GM21825 (cell line): ENCODE data around the gene RBM28.

Experiments used
- ATAC-seq: cut with Tn5 transposase; IDR thresholded peaks from one replicate; pipeline ENCODE4 v1.9.1; 2021; ENCODE audit warnings: mild to moderate bottlenecking, moderate library complexity; ENCODE audit not compliant: unreplicated experiment

RBM28 gene

GRCh38 chr7:128264477-128264876 is 79.2 kb downstream of the RBM28 start:
- ATAC-seq, result no peak

GRCh38 chr7:128263420-128263819 is 80.3 kb downstream of the RBM28 start:
- no peak for ATAC-seq

- no peak for ATAC-seq
Measured at GRCh38 chr7:128262273-128263028, 81.3 kb downstream of the RBM28 start.

GRCh38 chr7:128260069-128260795 is 83.5 kb downstream of the RBM28 start:
- ATAC-seq, result no peak

GRCh38 chr7:128259131-128260061 is 84.3 kb downstream of the RBM28 start:
- no peak for ATAC-seq

- ATAC-seq, result no peak
Measured at GRCh38 chr7:128257458-128257857, 86.2 kb downstream of the RBM28 start.

GRCh38 chr7:128255271-128255670 is 88.4 kb downstream of the RBM28 start:
- ATAC-seq, result no peak

GRCh38 chr7:128254470-128254869 is 89.2 kb downstream of the RBM28 start:
- no peak for ATAC-seq

GRCh38 chr7:128253701-128254100 is 90.0 kb downstream of the RBM28 start:
- ATAC-seq, result no peak

- no peak for ATAC-seq
Measured at GRCh38 chr7:128251337-128251736, 92.4 kb downstream of the RBM28 start.
